A673 (cell line): Measurements from ENCODE around the gene ARHGAP8.

ENCODE experiments used
- EZH2 ChIP-seq: fragments of 200-600 bp; sonication (generic); IDR thresholded peaks from 2 replicates; pipeline ENCODE4 v1.6.1; 2017; ENCODE audit warnings: borderline replicate concordance, low read depth, mild to moderate bottlenecking, mixed read lengths, antibody characterized with exemption, low read length; ENCODE audit not compliant: poor library complexity, severe bottlenecking
- TF ChIP-seq, protein P1 (sequence below): fragments of 300-800, 200-600 bp; sonication (generic); conservative IDR thresholded peaks from 2 replicates; pipeline ENCODE4 v1.5.1; 2017; ENCODE audit warnings: low read depth, mild to moderate bottlenecking, antibody characterized with exemption, low read length, moderate library complexity, mixed read lengths

DNA sequence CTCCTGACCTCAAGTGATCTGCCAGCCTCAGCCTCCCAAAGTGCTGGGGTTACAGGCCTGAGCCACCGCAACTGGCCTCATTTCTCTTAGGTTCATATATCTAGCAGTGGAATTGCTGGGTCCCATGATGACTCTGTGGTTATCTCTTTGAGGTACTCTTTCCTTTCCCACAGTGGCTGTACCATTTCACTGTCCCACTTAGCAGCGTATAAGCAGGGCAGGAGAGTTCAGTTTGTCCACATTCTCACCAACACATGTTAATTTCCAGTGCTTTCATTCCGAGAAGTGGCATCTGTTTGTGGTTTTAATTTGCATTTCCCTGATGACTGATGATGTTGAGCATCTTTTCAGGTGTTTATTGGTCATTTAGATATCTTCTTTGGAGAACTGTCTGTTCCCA is 34.0 kb upstream of the ARHGAP8 start:
- TF ChIP-seq, protein P1, sequence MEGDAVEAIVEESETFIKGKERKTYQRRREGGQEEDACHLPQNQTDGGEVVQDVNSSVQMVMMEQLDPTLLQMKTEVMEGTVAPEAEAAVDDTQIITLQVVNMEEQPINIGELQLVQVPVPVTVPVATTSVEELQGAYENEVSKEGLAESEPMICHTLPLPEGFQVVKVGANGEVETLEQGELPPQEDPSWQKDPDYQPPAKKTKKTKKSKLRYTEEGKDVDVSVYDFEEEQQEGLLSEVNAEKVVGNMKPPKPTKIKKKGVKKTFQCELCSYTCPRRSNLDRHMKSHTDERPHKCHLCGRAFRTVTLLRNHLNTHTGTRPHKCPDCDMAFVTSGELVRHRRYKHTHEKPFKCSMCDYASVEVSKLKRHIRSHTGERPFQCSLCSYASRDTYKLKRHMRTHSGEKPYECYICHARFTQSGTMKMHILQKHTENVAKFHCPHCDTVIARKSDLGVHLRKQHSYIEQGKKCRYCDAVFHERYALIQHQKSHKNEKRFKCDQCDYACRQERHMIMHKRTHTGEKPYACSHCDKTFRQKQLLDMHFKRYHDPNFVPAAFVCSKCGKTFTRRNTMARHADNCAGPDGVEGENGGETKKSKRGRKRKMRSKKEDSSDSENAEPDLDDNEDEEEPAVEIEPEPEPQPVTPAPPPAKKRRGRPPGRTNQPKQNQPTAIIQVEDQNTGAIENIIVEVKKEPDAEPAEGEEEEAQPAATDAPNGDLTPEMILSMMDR = no peak
- TF ChIP-seq EZH2 = no peak
